Muscle layer of duodenum (tissue), 2 donors: ENCODE results near the gene MUC6.
"Not testable (repeated sequence)": the region's sequence is repeated elsewhere in the genome, so short reads cannot be mapped to it uniquely, and the experiment has no call there.

ENCODE experiments used
- H3K27ac ChIP-seq: one replicate; pipeline ENCODE4 v1.7.0; 2013; ENCODE audit warnings: mild to moderate bottlenecking, low read length
- H3K27me3 ChIP-seq: one replicate; pipeline ENCODE4 v1.7.0; 2013; ENCODE audit warnings: low read depth, mild to moderate bottlenecking, control low read depth, low read length
- H3K36me3 ChIP-seq, 2 donors: one replicate each; pipeline ENCODE4 v1.7.0; 2013; ENCODE audit warnings: low read length in 2 of 2, control low read depth in 1 of 2, mild to moderate bottlenecking in 1 of 2; ENCODE audit not compliant: insufficient read depth in 2 of 2, control insufficient read depth in 1 of 2
- H3K4me1 ChIP-seq, 2 donors: one replicate each; pipeline ENCODE4 v1.7.0; 2013; ENCODE audit warnings: low read length in 2 of 2, mild to moderate bottlenecking in 2 of 2, control low read depth in 1 of 2, moderate library complexity in 1 of 2; ENCODE audit not compliant: insufficient read depth in 2 of 2, control insufficient read depth in 1 of 2
- H3K4me3 ChIP-seq, 2 donors: one replicate each; pipeline ENCODE4 v1.7.0; 2013; ENCODE audit warnings: low read length in 2 of 2, low read depth in 1 of 2, mild to moderate bottlenecking in 1 of 2
- H3K9me3 ChIP-seq, 2 donors: one replicate each; pipeline ENCODE4 v1.7.0; 2013; ENCODE audit warnings: low read length in 2 of 2, control low read depth in 1 of 2, mild to moderate bottlenecking in 1 of 2; ENCODE audit not compliant: control insufficient read depth in 1 of 2
- donor health status: healthy.

The MUC6 gene

DNA sequence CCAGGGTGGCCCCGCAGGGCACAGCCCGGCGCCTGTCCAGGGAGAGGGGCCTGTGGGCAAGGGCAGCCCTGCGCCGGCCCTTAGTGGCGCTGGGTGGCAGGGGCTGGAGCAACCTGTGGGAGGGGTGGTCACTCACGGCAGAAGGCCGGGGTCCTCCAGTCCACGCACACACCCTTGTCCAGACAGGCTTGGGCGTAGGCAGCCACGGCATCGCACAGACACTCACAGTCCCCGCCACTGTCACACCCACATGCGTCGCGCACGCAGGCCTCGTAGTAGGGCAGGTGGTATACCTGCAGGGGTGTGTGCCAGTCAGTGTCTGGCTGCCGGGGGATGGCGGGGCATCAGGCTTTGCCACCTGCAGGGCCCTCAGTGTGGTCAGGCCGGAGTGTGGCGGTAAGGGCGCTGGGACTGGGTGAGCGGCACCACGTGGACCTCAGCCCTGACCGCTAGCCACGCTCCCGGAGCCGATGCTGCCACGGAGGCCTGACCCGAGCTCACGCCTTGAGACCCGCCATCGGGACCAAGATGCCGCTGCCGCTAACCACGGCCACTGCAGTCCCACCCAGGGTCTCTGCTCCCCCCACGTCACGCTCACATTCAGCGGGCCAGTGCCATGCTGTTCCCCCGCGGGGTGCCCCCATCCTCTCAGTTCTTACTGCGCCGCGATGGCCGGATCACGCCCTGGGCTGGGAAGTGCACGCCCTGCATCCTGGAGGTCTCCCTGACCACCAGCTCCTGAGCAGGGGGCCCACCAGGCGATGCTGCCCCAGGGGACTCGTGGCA is 12.5 kb downstream of the MUC6 start:
- H3K9me3 ChIP-seq = no peaks in the 10 kb centered on the region
- H3K27ac ChIP-seq = no peak overlapping the region
- no peaks in the 10 kb centered on the region for H3K27me3 ChIP-seq
- no peak overlapping the region for H3K4me3 ChIP-seq
- H3K36me3 ChIP-seq = no peaks in the 10 kb centered on the region
- no peaks in the 10 kb centered on the region for H3K4me1 ChIP-seq

DNA sequence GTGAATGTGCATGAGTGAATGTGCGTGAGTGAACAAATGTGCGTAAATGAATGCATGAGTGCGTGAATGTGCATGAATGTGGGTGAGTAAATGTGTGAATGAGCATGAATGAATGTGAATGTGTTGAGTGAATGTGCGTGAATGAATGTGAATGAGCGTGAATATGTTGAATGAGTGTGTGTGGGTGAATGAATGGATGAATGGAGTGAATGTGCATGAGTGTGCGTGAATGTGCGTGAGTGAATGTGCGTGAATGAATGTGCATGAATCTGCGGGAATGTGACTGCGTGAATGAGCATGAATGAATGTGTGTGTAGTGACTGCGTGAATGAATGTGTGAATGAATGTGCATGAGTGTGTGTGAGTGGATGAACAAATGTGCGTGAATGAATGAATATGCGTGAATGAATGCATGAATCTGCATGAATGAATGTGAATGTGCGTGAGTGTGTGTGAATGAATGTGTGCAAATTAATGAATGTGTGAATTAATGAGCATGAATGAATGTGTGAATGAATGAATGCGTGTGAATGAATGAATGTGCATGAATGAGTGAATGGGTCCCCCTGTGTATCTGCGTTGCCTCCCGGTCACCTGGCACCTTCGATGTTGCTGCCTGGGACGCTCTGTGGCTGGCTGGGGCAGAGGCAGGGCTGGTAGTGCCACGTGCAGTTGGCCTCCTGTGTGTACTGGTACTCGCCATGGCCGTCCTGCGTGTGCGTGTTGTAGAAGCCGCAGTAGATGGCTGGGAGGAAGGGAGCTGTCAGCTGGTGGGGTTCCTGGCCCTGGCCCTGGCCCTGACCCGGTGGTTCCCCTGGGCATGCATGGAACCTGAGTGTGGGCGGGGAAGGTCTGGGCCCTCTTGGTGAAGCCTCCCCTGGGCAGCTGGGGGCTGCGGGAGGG is 13.4 kb downstream of the MUC6 start:
- Histone ChIP-seq H3K27me3 (no peaks in the 10 kb centered on the region), H3K36me3 (no peaks in the 10 kb centered on the region), H3K27ac (no peak overlapping the region), H3K4me1 (no peaks in the 10 kb centered on the region), H3K4me3 (no peak overlapping the region), H3K9me3 (no peaks in the 10 kb centered on the region)

GRCh38 chr11:1022411-1022810 is 14.1 kb downstream of the MUC6 start:
- Histone ChIP-seq H3K4me1 (no peaks in the 10 kb centered on the region), H3K27ac (no peak overlapping the region), H3K4me3 (no peak overlapping the region), H3K36me3 (no peaks in the 10 kb centered on the region), H3K27me3 (no peaks in the 10 kb centered on the region), H3K9me3 (no peaks in the 10 kb centered on the region)

GRCh38 chr11:1020211-1020905 is 16.2 kb downstream of the MUC6 start:
- Histone ChIP-seq H3K36me3 (no peaks in the 10 kb centered on the region), H3K9me3 (no peaks in the 10 kb centered on the region), H3K27me3 (no peaks in the 10 kb centered on the region), H3K27ac (no peak overlapping the region), H3K4me1 (no peaks in the 10 kb centered on the region), H3K4me3 (no peak overlapping the region)

GRCh38 chr11:1019321-1019910 is 17.1 kb downstream of the MUC6 start:
- Histone ChIP-seq H3K4me1 (no peaks in the 10 kb centered on the region), H3K27ac (no peak overlapping the region), H3K27me3 (no peaks in the 10 kb centered on the region), H3K36me3 (no peaks in the 10 kb centered on the region), H3K9me3 (no peaks in the 10 kb centered on the region), H3K4me3 (no peak overlapping the region)

DNA sequence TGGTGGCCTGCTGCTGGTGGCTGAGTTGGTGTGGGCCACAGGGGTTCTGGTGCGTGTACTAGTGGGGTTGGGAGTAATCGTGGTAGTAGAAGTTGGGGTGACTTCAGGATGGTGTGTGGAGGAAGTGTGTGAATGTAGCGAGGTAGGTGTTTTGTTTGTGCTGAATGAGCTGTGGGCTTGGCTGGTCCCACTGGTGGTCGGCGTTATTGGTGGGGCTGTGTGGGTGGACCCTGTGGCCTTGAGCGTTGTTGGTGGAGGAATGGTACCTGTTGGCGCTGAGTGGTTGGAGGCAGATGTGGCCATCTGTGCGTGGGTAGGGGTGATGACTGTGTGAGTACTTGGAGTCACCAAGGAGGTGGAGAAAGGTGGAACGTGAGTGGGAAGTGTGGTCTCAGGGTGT is 18.4 kb downstream of the MUC6 start:
- Histone ChIP-seq H3K36me3 (no peaks in the 10 kb centered on the region), H3K27me3 (no peaks in the 10 kb centered on the region), H3K9me3 (no peaks in the 10 kb centered on the region), H3K4me1 (no peaks in the 10 kb centered on the region), H3K27ac (no peak overlapping the region), H3K4me3 (no peak overlapping the region)

- Histone ChIP-seq H3K4me3 (no peak overlapping the region), H3K27me3 (no peaks in the 10 kb centered on the region), H3K36me3 (peaks cover 0 to 6% of the 10 kb centered on the region in 2 donors), H3K4me1 (no peaks in the 10 kb centered on the region), H3K9me3 (no peaks in the 10 kb centered on the region), H3K27ac (no peak overlapping the region)
Measured at GRCh38 chr11:1017269-1018005, 19.1 kb downstream of the MUC6 start.

DNA sequence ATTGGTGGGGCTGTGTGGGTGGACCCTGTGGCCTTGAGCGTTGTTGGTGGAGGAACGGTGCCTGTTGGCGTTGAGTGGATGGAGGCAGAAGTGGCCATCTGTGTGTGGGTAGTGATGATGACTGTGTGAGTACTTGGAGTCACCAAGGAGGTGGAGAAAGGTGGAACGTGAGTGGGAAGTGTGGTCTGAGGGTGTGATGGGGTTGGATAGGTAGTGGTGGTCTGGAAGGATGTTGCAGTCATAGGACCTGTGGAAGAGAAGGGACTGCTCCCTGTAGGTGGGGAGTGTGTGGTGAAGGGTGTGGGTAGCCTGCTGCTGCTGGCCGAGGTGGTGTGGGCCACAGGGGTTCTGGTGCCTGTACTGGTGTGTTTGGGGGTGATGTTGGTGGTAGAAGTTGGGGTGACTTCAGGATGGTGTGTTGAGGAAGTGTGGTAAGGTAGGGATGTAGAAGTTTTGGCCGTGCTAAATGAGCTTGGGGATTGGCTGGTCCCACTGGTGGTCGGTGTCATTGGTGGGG is 19.9 kb downstream of the MUC6 start:
- H3K36me3 ChIP-seq = peaks cover 0 to 14% of the 10 kb centered on the region in 2 donors
- not testable (repeated sequence) for H3K4me3 ChIP-seq, H3K9me3 ChIP-seq, H3K4me1 ChIP-seq, H3K27ac ChIP-seq, H3K27me3 ChIP-seq

DNA sequence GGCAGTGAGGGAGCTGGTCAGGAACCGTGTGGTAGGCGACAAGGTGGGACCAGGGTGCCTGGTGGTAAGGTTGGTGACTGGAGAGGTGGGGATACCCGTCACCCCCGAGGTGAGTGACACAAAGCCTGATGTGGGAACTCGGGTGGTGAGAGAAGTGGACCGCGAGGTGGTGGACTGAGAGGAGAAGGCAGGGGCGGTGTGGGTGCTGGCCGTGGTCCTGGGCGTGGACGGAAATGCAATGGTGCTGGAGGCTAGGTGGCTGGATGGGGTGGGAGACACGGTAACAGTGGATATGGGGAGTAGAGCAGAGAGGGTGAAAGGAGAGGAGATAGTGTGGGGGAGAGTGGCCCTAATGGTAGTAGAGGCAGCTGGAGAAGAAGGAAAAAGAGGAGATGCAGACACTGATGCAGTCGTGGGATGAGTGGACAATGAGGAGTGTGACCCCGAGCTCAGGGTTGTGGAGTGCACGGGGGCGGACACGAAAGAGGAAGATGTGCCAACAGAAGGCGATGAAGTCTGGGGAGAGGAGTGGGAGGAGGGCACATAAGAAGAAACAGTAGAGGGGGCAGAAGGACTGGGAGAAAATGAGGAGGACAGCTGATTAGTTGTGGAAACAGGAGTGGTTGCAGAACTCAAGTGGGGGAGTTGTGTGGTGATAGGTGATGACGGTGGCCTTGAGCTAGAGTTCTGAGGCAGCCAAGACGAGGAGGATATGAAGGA is 20.5 kb downstream of the MUC6 start:
- H3K4me3 ChIP-seq = no peak overlapping the region
- no peaks in the 10 kb centered on the region for H3K9me3 ChIP-seq
- no peaks in the 10 kb centered on the region for H3K27me3 ChIP-seq
- peaks cover 3 to 21% of the 10 kb centered on the region in 2 donors for H3K36me3 ChIP-seq
- H3K4me1 ChIP-seq = no peaks in the 10 kb centered on the region
- H3K27ac ChIP-seq = no peak overlapping the region

GRCh38 chr11:1015064-1015463 is 21.5 kb downstream of the MUC6 start:
- Histone ChIP-seq H3K9me3 (no peaks in the 10 kb centered on the region), H3K4me3 (no peak overlapping the region), H3K4me1 (no peaks in the 10 kb centered on the region), H3K27ac (no peak overlapping the region), H3K27me3 (no peaks in the 10 kb centered on the region), H3K36me3 (peaks cover 11 to 30% of the 10 kb centered on the region in 2 donors)
